GM18867 (cell line): ENCODE measurements around the gene OR5B21.

ENCODE experiments used
- ATAC-seq: cut with Tn5 transposase; IDR thresholded peaks from one replicate; pipeline ENCODE4 v1.9.1; 2021; ENCODE audit warnings: mild to moderate bottlenecking, moderate library complexity; ENCODE audit not compliant: unreplicated experiment

The OR5B21 gene

DNA sequence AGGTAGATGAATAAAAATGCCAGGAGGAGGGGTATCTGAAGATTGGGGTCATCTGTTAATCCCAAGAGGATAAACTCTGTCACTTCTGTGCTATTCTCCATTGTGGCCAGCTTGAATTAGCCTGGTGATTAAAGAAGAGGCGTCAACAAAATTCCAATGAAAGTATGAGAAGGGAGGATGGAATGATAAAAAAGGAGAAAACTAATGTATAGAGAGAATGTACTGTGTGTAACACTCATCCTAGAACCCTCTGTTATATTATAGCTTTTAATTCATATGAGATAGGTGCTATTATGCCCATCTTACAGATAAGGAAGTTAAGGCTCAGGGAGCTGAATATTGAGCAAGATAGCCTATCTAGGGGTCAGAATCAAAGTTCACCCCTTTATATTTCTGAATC is at the start of gene OR5B21:
Gene OR5B21, minus strand, starts transcription at position 101 of the 400 bp plus-strand sequence. Its CDS starts 0 bp downstream, at position 101.
- no peak for ATAC-seq

DNA sequence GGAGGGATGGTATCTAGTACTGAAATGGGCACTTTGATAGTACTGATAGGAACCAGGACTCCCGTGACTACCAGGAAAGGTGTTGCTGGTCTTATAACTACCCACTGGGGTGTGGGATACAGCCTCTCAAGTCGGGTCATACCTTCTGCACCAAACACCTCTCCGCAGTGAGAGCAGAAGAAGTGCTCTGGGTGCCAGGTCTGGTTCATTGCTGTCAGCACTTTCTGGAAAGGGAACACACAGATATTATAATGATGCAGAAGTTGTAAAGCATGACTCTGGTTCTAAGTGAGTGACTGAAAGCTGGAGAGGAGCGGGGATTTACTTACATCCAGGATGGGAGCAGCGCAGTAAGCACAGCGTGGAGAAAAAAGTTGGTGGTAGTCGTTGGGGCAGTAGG is 41.7 kb upstream of the OR5B21 start:
- no peak for ATAC-seq

DNA sequence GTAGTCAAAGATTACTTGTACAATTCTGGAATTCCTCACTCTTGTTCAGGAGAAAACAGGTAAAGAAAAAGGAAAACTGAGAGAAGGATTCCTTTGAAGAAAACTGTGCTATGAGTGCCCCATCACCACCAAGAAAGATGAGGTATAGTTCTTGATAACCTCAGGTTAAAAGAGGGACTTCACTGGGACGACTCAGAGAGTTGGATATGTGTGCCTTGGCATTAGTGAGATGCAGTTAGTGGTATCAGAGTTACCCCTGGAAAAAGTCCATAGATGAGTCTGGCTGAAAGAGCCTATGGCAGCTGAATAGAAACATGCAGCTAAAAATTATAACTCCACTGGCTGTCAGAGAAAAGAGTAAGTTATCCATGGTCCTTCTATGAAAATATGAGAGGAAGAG is 38.9 kb upstream of the OR5B21 start:
- ATAC-seq = no peak

DNA sequence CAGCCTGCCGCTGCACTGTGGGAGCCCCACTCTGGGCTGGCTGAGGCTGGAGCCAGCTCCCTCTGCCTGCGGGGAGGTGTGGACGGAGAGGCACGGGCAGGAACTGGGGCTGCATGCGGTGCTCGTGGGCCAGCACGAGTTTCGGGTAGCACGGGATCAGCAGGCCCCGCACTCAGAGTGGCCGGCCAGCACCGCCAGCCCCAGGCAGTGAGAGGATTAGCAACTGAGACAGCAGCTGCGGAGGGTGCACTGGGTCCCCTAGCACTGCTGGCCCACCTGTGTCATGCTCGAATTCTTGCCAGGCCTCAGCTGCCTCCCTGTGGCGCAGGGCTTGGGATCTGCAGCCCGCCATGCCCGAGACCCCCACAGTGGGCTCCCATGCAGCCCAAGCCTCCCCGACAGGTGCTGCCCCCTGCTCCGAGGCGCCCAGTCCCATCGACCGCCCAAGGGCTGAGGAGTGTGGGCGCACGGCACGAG is 24.0 kb upstream of the OR5B21 start:
- ATAC-seq = no peak

DNA sequence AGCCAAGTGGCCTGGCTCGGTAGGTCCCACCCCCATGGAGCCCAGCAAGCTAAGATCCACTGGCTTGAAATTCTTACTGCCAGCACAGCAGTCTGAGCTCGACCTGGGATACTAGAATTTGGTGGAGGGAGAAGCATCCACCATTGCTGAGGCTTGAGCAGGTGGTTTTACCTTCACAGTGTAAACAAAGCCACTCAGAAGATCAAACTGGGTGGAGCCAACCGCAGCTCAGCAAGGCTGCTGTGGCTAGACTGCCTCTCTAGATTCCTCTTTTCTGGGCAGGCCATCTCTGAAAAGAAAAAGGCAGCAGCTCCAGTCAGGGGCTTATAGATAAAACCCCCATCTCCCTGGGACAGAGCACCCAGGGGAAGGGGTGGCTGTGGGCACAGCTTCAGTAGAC is 22.3 kb upstream of the OR5B21 start:
- ATAC-seq = no peak

DNA sequence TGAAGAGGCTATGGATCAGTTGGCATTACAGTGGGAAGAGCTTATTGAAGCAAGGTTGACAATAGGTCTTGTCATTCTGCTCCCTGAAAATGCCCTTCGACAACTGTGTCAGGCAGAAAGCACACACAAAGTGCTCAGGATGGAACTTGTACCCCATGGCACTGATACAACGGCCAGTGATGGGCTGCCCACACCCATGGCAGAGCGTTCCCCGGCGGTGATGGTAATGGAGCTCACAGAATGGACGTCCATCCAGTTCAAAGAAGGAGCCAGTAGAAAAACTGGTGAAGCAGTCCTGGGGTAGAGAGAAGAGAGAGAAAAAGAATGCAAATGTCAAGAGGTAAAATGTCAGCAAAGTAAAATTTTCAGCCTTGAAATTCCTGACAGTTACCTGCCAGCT is 19.5 kb upstream of the OR5B21 start:
- no peak for ATAC-seq

DNA sequence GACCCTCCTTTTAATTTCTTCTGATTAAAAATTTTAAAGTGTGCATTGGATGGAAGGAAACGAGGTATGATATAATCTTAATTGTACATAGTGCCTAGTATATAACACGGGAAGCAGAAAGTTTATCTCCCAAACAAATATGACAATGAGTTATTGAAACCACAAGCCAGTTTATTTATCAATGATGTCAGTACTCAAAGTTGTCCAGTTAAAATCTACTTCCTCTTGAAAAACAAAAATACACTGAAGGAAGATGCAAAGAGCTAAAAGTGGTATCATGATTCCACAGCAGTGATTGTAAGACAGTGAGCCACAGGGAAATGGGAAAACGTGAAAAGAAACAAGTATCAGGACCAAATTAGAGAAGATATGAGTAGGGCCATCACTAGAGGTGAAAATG is 18.8 kb upstream of the OR5B21 start:
- ATAC-seq = no peak

DNA sequence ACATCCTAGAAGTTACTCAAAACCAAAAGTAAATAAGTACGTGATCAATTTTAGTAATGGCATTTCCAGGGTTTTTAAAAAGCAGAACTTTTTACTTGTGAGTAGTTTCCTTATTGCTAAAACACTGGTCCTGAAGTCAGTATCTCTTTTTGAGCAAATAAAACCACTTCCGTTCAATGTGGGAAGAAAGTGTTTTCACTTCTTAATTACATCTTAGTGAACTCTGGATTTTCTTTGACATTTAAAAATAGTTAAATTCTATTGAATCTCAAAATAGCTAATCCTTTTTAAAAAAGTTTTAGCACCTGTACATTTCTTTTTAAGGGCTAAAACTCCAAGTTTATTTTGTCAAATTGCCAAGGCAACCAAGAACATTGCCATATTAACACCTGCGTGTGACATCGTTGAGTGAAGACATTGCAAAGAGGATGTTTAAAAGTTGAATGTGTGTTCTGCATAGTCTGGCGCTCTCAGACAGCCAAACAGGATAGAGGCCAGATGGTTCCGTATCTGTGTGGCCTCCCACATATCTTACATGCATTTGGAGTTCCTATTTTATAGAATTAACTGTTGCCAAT is 17.2 kb upstream of the OR5B21 start:
- ATAC-seq = peak; percentile 89

DNA sequence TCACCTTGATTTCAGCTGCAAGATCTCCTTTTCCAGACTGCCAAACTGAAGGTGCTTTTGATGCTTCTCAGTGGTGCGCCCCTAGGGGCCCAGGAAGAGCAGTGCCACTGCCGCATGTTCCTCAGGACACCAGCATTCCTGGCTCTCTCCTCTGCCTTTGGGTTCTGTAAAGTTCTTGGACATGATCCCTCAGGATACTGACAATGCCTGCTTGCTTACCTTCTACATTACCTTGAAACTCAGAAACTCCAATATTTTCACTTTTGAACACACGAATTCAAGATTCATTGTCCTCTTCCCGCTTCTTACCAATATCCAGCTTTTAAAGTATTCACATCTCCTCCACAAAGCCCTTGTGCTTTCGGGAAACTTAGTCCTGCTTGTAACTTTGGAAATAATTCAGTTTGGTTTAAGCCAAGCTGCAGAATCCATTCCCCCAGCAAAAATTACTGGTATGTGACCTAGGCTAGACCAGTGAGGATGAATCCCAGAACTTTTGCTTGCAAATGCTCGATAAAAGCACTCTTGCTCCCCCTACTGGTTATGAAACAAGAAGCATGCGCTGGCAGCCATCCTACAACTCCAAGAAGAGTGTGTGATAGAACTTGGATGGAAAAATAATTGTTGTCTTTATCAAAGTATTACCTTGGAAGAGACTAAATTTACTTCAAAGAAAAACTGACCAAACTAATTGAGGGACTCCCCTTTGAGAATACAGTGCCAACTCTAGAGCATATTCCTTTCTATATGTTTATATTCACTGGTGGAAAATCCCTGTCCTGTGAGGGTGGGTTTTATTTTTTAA is 16.5 kb upstream of the OR5B21 start:
- ATAC-seq = peak; percentile 30

DNA sequence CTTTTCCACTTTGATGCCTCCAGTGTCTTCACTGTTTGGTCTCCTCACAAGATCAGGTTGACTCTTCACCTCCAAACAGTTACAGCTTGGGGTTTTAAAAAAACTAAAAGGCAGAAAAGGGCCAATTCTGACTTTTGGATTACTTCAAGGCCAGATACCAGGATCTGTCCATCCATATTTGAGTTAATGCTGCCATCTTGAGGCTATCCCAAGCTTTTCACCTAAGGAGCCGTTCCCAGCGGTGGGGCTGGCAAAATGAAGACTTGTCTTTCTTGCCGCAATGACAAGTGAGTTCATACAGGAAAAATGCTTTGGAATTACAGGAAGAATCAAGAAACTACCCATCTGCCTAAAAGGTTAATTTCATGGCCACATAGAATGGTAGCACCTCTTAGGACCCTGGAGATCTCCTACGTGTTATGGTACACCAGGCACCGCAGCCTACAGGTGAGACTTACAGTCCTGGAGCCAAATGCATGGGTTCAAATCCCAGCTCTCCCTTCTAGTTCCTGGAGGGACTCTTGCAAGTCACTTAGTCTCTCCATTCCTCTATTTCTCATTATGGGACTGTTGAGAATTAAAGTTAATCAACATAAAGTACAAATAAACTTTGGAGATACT is 6.0 kb upstream of the OR5B21 start:
- ATAC-seq = no peak

DNA sequence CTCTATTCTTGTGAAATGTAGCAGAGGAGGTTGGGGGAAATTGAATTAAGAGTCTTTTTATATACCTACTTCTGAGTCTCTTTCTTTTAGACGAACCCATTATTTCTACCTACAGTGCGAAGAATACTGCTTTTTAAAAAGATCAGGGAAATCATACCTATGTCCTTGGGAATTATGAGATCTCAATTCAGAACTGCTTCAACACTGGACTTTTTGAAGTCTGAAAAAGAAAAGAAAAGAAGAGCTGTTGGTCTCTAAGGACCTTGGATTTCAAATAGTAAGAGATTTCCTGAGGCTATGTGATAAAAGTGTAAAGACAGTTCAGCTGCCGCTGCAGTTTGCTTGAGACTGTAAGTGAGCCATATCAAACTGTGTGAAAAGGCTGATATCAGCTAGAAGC is 3.7 kb upstream of the OR5B21 start:
- no peak for ATAC-seq

DNA sequence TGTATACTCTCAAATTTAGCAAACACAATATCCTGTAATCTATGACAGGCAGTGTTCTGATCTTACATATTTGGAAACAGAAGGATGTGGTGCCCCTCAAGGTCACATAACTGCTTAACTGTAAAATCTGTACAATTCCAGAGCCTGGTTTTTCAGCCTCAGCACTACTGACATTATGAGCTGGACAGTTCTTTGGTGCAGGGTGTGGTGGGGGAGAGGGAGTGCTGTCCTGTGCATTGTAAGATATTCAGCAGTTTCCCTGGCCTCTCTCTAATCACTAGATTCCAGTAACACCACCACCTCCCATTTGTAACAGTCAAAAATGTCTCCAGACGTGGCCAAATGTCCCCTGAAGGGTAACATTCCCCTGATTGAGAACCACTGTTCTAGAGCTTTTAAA is 1.8 kb upstream of the OR5B21 start:
- ATAC-seq = no peak

DNA sequence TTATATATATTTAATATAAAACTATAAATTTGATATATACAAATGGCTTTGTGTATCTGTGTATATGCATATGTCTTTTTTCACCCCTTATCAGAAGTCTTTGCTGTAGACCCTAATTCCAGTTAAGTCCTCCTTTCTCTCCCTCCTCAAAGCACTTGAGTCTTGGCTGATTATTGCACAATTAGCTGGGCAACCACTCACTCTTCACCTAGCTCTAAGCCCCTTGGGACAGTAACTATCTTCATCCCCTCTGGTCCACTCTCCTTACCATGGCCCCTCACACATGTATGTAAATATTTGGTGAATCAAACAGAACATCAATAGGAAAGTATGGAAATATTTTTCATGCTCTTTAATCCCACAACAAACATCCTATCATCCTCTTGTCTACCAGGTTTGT is 909 bp upstream of the OR5B21 start:
- no peak for ATAC-seq

DNA sequence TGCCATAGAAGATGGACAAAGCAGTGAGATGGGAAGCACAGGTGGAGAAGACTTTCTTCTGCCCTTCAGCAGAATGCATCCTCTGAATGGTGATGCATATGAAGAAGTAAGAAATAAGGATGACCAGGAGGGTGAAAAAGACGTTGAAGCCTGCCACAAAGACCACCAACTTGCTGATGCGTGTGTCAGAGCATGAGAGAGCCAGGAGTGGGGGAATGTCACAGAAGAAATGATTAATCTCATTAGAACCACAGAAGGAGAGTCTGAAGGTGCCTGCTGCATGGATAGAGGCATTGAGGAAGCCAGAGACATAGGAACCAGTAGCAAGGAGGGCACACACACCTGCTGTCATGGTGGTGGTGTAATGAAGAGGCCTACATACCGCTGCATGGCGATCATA is 550 bp downstream of the OR5B21 start:
- no peak for ATAC-seq

DNA sequence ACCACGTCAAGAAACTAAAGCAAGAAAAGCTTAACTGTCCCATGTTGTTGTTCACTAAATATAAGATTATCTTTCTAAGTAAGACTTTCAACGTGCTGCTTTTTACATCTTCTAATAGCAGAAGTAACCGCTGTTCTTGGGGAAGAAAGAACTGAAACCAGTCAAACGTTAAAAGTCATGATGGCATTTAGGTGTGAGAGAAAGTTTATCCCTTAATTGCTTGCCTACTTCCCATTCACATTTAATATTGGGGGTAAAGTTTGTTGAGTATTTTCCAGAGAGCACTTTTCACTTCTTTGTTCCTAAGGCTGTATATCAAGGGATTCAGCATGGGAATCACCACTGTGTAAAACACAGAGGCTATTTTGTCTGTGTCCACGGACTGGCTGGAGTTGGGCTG is 970 bp downstream of the OR5B21 start:
- no peak for ATAC-seq

DNA sequence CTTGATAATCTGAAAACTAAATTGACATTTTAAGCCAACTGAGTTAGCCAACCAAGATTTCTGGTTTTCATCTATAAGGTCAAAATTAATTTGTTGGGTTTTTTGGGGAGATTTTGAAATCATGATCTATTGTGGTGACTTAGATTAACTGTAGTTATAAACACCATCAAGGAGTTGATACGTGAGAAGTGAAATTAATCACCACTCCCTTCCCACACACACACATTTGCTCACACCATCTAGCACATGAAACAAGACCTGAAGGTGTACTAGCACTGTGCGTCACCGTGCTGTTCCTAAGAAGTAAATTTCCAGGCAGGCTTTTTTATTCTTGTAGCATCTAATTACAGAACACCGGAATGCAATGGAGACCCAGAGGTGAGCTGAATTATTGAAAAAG is 2.1 kb downstream of the OR5B21 start:
- no peak for ATAC-seq

DNA sequence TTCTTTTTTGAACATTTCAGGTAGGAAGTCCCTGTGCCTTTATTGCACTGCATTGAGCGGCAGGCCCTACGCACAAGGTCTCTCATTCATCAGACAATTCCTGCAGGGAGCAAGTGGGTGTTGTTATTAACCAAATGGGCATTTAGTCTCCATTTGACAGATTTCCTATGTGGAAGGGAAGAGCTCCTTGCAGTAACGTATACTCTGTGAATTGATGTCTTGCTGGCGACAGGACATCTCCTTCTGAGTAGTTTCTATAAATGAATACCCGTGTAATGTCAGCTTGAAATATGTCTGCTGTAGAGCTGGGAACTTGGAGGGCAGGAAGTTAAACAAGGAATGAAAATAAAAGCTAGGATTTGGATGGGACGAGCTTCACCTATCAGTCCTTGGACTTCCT is 3.7 kb downstream of the OR5B21 start:
- no peak for ATAC-seq

DNA sequence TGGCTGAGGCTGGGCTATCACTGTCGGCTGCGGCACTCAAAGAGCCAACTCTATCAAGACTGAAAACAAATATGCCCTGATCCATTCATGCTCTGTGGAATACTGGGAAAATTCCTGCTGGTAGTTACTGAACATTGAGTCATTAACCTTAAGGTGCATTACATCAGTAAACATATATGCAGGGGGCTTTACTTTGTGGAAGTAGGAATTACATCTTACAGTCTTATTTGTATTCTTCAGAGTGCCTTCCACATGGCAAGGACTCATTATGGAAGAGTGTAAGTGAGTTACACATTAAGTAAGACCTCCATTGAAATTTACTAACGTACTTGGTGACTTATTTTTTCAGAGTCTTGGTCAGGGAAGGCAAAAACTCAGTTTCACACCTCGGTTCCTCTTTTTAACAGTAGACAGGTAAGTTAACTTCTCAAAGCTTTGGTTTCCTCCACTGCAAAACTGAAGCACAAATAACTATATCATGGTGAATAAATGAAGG is 4.5 kb downstream of the OR5B21 start:
- peak; percentile 97 for ATAC-seq

DNA sequence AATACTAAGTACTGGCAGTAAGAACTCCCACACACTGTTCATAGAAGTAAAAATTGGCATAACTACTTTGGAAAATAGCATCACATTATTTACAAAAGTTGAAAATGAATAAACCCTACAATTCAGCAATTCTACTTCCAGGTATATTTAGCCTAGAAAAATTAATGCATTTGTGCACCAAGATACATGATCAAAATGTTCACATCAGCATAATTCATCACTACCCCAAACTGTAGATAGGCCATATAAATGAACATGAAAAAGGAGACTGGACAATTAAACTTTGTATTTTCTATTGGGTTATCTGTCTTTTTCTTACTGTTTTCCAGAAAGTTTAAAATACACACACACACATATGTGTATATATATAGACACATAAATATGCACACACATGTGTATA is 5.9 kb downstream of the OR5B21 start:
- no peak for ATAC-seq

DNA sequence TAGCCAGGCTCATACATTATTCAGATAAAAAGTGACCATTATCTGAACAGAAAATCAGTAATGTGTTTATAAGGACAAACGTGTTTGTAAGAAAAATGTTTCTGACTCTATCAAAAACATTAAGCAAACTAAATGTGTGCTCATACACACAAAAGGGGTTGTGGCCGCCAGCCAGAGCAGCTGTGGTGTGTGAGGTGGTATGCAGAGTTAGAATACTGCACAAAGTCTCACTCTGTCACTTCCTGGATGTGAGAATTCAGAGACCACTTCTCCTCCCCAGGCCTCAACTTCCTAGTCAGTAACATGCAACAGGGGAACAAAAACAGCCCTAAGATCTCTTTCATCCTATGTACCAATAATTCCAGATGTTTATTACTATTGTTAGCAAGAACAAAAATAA is 9.4 kb downstream of the OR5B21 start:
- no peak for ATAC-seq

DNA sequence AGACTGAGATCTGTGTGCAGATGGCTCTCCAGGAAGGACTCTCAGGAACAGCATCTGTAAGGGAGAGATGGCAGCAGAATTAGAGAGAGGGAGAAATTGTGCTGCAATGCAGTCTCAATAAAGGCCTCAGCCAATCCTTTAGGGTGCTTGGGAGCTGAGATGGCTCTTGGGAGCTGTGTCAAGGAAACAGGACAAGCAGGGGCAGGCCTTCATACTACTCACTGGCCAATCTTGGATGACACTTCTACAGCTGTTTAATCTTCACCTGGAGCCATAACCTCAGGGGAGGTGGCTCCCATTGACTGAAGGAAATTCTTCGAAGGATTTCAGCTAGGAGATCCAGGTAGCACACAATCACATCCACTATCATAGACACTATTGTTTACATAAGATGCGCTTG is 10.0 kb downstream of the OR5B21 start:
- ATAC-seq = no peak

DNA sequence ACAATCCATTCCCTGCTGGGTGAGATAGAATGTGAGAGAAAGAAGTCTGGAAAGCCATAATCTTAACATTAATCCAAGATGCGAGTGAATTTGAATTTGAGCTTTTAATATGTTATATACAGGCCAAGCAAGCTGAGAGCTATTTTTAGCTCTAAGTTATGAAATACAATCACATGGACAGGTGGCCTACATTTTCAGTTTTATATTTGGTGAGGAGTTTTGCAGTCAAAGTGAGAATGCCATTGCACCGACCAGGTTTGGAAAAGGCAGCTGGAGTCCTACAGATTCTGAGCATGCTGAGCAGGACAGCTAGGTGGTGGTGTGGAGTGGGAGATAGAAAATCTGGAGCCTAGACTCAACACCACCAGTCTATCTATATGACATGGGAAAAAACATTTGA is 12.0 kb downstream of the OR5B21 start:
- peak; percentile 47 for ATAC-seq
